ENCODE measurements around the gene KLF12.

The KLF12 gene

GRCh38 chr13:74134221-74134776 lies at the start of gene KLF12:
Gene KLF12, minus strand, starts transcription at chr13:74134404.
- peaks cover 2% of the 10 kb centered on the region for H3K4me1 ChIP-seq (ENCODE audit: low read depth, poor library complexity, severe bottlenecking)
- peak within 1 kb of the TSS; percentile 36; the same call in 1 of the 2 replicates for H3K4me2 ChIP-seq
- no peaks in the 10 kb centered on the region for H3K79me2 ChIP-seq (ENCODE audit: insufficient read depth, low read depth)
- H3K27ac ChIP-seq, result peak within 1 kb of the TSS; percentile 48
- TF ChIP-seq CTCF (conservative IDR thresholded peaks at IDR 0.05; ENCODE audit: low read depth, low read length), result no peak
- H2AFZ ChIP-seq (ENCODE audit: low read depth), result peak within 1 kb of the TSS; percentile 94
- no peaks in the 10 kb centered on the region for H4K20me1 ChIP-seq (ENCODE audit: insufficient read depth)
- H3K27me3 ChIP-seq (ENCODE audit: insufficient read depth, low read depth), result no peaks in the 10 kb centered on the region
- no peak within 1 kb of the TSS for H3K4me3 ChIP-seq (IDR thresholded peaks at IDR 0.05; ENCODE audit: insufficient read depth, low read depth, low read length)
- peak within 1 kb of the TSS; percentile 53; the same call in 1 of the 2 replicates for H3K9ac ChIP-seq
- no peaks in the 10 kb centered on the region for H3K36me3 ChIP-seq (ENCODE audit: insufficient read depth)

GRCh38 chr13:74182491-74182890 lies 48.3 kb upstream of the KLF12 start:
- Histone ChIP-seq H4K20me1 (ENCODE audit: insufficient read depth) (no peaks in the 10 kb centered on the region), H3K4me3 (IDR thresholded peaks at IDR 0.05; ENCODE audit: insufficient read depth, low read depth, low read length) (no peak overlapping the region), H3K9ac (no peak overlapping the region), H3K36me3 (ENCODE audit: insufficient read depth) (no peaks in the 10 kb centered on the region), H3K79me2 (ENCODE audit: insufficient read depth, low read depth) (no peaks in the 10 kb centered on the region), H2AFZ (ENCODE audit: low read depth) (no peak overlapping the region), H3K4me2 (no peak overlapping the region), H3K27ac (no peak overlapping the region), H3K4me1 (ENCODE audit: low read depth, poor library complexity, severe bottlenecking) (no peaks in the 10 kb centered on the region), H3K27me3 (ENCODE audit: insufficient read depth, low read depth) (no peaks in the 10 kb centered on the region)
- no peak for TF ChIP-seq CTCF (conservative IDR thresholded peaks at IDR 0.05; ENCODE audit: low read depth, low read length)

- H3K4me1 ChIP-seq (ENCODE audit: low read depth, poor library complexity, severe bottlenecking), result no peaks in the 10 kb centered on the region
- no peak overlapping the region for H3K4me3 ChIP-seq (IDR thresholded peaks at IDR 0.05; ENCODE audit: insufficient read depth, low read depth, low read length)
- no peaks in the 10 kb centered on the region for H4K20me1 ChIP-seq (ENCODE audit: insufficient read depth)
- no peak overlapping the region for H3K9ac ChIP-seq
- H3K79me2 ChIP-seq (ENCODE audit: insufficient read depth, low read depth), result no peaks in the 10 kb centered on the region
- H3K36me3 ChIP-seq (ENCODE audit: insufficient read depth), result no peaks in the 10 kb centered on the region
- H3K27ac ChIP-seq, result no peak overlapping the region
- no peaks in the 10 kb centered on the region for H3K27me3 ChIP-seq (ENCODE audit: insufficient read depth, low read depth)
- H2AFZ ChIP-seq (ENCODE audit: low read depth), result no peak overlapping the region
- H3K4me2 ChIP-seq, result no peak overlapping the region
- TF ChIP-seq CTCF (conservative IDR thresholded peaks at IDR 0.05; ENCODE audit: low read depth, low read length), result no peak
Observed at GRCh38 chr13:74174810-74175209, 40.6 kb upstream of the KLF12 start.

GRCh38 chr13:74173822-74174221 lies 39.6 kb upstream of the KLF12 start:
- Histone ChIP-seq H3K36me3 (ENCODE audit: insufficient read depth) (no peaks in the 10 kb centered on the region), H2AFZ (ENCODE audit: low read depth) (no peak overlapping the region), H4K20me1 (ENCODE audit: insufficient read depth) (no peaks in the 10 kb centered on the region), H3K4me1 (ENCODE audit: low read depth, poor library complexity, severe bottlenecking) (no peaks in the 10 kb centered on the region), H3K27ac (no peak overlapping the region), H3K4me3 (IDR thresholded peaks at IDR 0.05; ENCODE audit: insufficient read depth, low read depth, low read length) (no peak overlapping the region), H3K9ac (no peak overlapping the region), H3K79me2 (ENCODE audit: insufficient read depth, low read depth) (no peaks in the 10 kb centered on the region), H3K27me3 (ENCODE audit: insufficient read depth, low read depth) (no peaks in the 10 kb centered on the region), H3K4me2 (no peak overlapping the region)
- no peak for TF ChIP-seq CTCF (conservative IDR thresholded peaks at IDR 0.05; ENCODE audit: low read depth, low read length)
